Activated T-helper 1 cell treated with anti-CD3 and anti-CD28 coated beads, Interleukin-12 subunit alpha, Interleukin-12 subunit beta, Interleukin-2, Interleukin-4 antibody, amounts not matched to agents 30 ng/mL and 10 ng/mL and 1 ng/mL, durations not matched to agents 14 hours and 24 hours and 36 hours (primary cell): ENCODE measurements around the gene TAS2R40. TPM values are rescaled to one million over a fixed set of nuclear protein-coding genes. Genes with fewer than 3 reads are reported as not detected.

Experiments used
- DNase-seq: peaks from one replicate; pipeline ENCODE4 v3.0.0; 2021; ENCODE audit warnings: low spot score
- H3K27ac Mint-ChIP-seq: one replicate; pipeline ENCODE4 v1.8.0; 2021; ENCODE audit warnings: mild to moderate bottlenecking, mixed read lengths
- H3K27me3 Mint-ChIP-seq: one replicate; pipeline ENCODE4 v1.8.0; 2022; ENCODE audit warnings: mild to moderate bottlenecking, moderate library complexity, mixed read lengths; ENCODE audit not compliant: insufficient read depth
- H3K36me3 Mint-ChIP-seq: one replicate; pipeline ENCODE4 v1.8.0; 2021; ENCODE audit warnings: low read depth, mixed read lengths
- H3K4me1 Mint-ChIP-seq: one replicate; pipeline ENCODE4 v1.8.0; 2021; ENCODE audit warnings: low read depth, mixed read lengths
- H3K4me3 Mint-ChIP-seq: one replicate; pipeline ENCODE4 v1.8.0; 2021; ENCODE audit warnings: mild to moderate bottlenecking, moderate library complexity, mixed read lengths
- H3K9me3 Mint-ChIP-seq: one replicate; pipeline ENCODE4 v1.8.0; 2021; ENCODE audit warnings: mixed read lengths
- intact Hi-C: fragments of 100-400 bp; cut with micrococcal nuclease; formaldehyde crosslinking; loops from one replicate; pipeline ENCODE4 v1.15.1; 2024
- total RNA-seq: library from RNA; stranded (reverse); gene quantifications from 2 replicates; pipeline ENCODE4 v1.2.3, GENCODE V29; 2022

Gene TAS2R40
- total RNA-seq, 1 donor from 2014 or later = not detected

DNA sequence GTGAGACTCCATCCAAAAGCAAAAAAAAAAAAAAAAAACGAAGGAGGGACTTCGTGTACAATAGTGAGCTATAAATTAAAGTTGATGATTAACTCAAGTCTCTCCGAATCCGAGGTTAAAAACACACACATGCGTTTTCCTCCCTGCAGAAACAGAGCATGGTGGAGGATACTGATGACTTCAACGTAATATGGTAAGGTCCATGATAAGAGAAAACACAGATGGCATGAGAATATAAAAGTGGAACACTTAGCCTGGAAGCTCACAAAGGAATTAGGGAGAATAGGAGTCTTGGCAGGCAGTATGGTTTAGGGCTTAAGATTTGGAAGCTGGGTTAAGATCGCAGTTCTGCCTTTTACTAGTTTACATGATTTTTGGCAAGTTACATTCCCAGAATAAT is 21.3 kb downstream of the TAS2R40 start:
- no peak overlapping the region for H3K27ac Mint-ChIP-seq
- no peaks in the 10 kb centered on the region for H3K27me3 Mint-ChIP-seq
- no peak overlapping the region for H3K4me3 Mint-ChIP-seq
- no peak for DNase-seq
- H3K9me3 Mint-ChIP-seq = peaks cover 9% of the 10 kb centered on the region
- peaks cover 8% of the 10 kb centered on the region for H3K36me3 Mint-ChIP-seq
- H3K4me1 Mint-ChIP-seq = peaks cover 77% of the 10 kb centered on the region
- intact Hi-C loops = no loop called here

DNA sequence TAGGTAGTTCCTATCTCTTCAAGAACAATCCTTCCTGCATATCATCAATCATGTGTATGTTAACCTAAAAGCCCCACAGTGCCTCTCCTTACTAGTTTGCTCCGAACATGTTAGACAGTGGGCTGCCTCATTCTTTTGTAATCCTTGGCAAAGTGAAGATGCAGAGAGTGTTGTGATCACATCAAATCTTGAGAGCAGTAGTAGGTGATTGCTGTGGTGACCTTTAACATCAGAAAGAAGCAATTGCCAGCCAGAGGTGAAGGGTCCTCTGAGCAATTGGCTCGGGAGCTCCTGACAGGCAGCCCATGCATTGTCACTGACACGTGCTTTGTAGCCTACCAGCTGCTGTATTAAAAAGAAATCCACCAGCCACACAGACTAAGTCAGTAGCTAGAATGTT is 21.8 kb downstream of the TAS2R40 start:
- peaks cover 11% of the 10 kb centered on the region for H3K36me3 Mint-ChIP-seq
- peaks cover 81% of the 10 kb centered on the region for H3K4me1 Mint-ChIP-seq
- no peaks in the 10 kb centered on the region for H3K27me3 Mint-ChIP-seq
- intact Hi-C loops = loop anchor here (2.0 kb wide), 1 partner anchor 15 kb away; no protein-coding TSS in a partner anchor
- peak overlapping the region; percentile 45 for H3K4me3 Mint-ChIP-seq
- DNase-seq = no peak
- H3K9me3 Mint-ChIP-seq = peaks cover 9% of the 10 kb centered on the region
- H3K27ac Mint-ChIP-seq = peak overlapping the region; percentile 68

DNA sequence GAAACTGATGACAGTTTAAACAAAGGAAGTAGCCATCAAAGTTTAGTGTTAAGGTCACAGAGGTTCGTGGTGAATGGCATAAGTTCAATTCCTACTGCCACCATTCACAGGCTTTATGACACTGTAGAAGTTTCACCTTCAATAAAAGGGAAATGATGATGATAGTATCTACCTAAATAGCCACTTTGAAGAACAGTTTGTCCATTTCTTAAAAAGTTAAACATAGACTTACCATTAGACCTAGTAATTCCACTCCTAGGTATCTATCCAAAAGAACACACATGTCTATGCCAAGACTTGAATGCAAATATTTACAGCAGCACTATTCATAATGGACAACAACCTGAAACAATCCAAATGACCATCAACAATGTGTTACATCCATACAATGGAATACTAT is 22.5 kb downstream of the TAS2R40 start:
- H3K9me3 Mint-ChIP-seq = peaks cover 12% of the 10 kb centered on the region
- peaks cover 88% of the 10 kb centered on the region for H3K4me1 Mint-ChIP-seq
- intact Hi-C loops = loop anchor here (2.0 kb wide), 1 partner anchor 14 kb away; no protein-coding TSS in a partner anchor
- H3K27ac Mint-ChIP-seq = peak overlapping the region; percentile 81
- no peaks in the 10 kb centered on the region for H3K27me3 Mint-ChIP-seq
- H3K36me3 Mint-ChIP-seq = peaks cover 17% of the 10 kb centered on the region
- H3K4me3 Mint-ChIP-seq = peak overlapping the region; percentile 31
- no peak for DNase-seq

DNA sequence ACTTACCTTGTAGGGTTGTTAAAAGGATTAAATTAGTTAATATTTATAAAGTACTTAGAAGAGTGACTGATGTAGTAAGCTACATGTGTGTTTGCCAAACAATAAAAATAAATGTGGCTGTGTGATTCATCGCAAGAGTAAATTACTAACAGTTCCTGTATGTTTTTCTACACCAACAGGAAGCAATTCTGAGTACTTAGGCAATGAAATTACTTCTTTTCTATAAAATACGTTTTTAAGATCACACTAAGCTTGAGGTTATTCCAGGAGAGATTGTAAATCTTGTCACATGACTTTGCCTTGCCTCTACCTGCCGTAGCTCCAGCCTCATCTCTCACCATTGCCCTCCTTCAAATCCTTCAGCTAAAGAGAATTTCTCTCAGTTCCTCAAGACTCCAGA is 23.3 kb downstream of the TAS2R40 start:
- peaks cover 22% of the 10 kb centered on the region for H3K36me3 Mint-ChIP-seq
- peak overlapping the region; percentile 37 for H3K4me3 Mint-ChIP-seq
- peaks cover 89% of the 10 kb centered on the region for H3K4me1 Mint-ChIP-seq
- DNase-seq = no peak
- H3K27ac Mint-ChIP-seq = peak overlapping the region; percentile 91
- intact Hi-C loops = loop anchor here (1.0 to 2.0 kb wide), 4 partner anchors 14 to 436 kb away; partner anchors contain the start of gene CASP2
- H3K9me3 Mint-ChIP-seq = peaks cover 18% of the 10 kb centered on the region
- H3K27me3 Mint-ChIP-seq = no peaks in the 10 kb centered on the region

DNA sequence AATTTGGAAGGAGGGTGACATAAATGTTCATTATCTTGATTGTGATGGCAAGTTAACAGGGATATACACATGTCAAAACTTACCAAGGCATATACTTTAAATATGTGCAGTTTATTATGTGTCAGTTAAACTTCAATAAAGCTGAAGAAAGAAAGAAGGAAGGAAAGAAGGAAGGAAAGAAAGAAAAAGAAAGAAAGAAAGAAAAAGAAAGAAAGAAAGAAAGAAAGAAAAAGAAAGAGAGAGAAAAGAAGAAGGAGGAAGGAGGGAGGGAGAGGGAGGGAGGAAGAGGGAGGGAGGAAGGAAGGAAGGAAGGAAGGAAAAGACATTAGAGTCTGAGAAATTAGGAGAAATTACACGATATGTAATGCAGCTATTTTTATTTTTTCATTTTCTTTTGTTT is 25.5 kb downstream of the TAS2R40 start:
- Mint-ChIP-seq H3K4me3 (peak overlapping the region; percentile 45), H3K9me3 (peaks cover 28% of the 10 kb centered on the region), H3K27me3 (no peaks in the 10 kb centered on the region), H3K4me1 (peaks cover 89% of the 10 kb centered on the region), H3K36me3 (peaks cover 28% of the 10 kb centered on the region), H3K27ac (no peak overlapping the region)
- intact Hi-C loops = no loop called here
- DNase-seq = no peak

DNA sequence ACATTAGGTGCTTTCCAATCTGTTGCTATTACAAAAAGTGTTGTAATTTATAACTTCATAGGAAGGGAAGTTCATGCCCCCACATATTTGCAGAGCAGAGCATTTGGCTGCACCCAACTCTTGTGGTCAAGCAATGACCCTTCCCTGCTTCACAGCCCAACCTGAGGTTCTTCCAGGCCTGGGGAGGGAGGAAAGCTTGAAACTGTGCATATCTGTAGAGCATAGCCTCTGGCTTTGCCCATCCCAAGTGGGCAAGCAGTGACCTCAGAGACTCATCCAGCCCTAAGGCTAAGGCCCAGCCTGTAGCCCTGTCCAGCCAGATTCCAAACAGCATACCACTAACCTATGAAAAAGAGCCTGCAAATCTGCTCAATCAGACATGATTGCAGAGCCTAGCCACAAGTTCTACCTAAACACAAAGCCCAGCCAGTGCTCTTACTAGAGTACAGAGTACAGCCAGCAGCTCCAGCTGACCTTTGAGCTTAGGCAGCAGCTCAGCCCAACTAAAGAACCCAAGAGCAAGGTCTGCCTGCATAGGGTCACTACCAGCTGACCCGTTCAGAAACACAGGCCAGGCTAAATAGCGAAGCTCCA is 27.0 kb downstream of the TAS2R40 start:
- no peak overlapping the region for H3K27ac Mint-ChIP-seq
- H3K4me1 Mint-ChIP-seq = peaks cover 90% of the 10 kb centered on the region
- intact Hi-C loops = loop anchor here (1.0 kb wide), 1 partner anchor 9 kb away; no protein-coding TSS in a partner anchor
- H3K36me3 Mint-ChIP-seq = peaks cover 36% of the 10 kb centered on the region
- no peaks in the 10 kb centered on the region for H3K27me3 Mint-ChIP-seq
- H3K9me3 Mint-ChIP-seq = peaks cover 39% of the 10 kb centered on the region
- H3K4me3 Mint-ChIP-seq = peak overlapping the region; percentile 45
- DNase-seq = no peak

DNA sequence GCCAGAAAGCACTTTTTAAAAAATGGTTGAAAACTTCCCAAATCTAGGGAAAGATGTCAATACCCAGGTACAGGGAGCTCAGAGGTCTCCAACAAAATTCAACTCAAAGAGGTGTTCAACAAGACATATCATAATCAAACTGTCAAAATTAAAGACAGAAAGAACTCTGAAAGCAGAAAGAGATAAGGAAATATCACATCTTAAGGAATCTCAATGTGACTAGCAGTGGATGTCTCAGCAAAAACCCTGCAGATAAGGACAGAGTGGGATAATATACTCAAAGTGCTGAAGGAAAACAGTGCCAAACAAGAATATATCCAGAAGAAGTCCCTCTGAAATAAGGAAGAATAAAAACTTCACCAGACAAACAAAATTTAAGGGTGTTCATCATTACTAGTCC is 28.4 kb downstream of the TAS2R40 start:
- no peak for DNase-seq
- peak overlapping the region; percentile 35 for H3K27ac Mint-ChIP-seq
- H3K4me1 Mint-ChIP-seq = peaks cover 88% of the 10 kb centered on the region
- peaks cover 44% of the 10 kb centered on the region for H3K9me3 Mint-ChIP-seq
- no peaks in the 10 kb centered on the region for H3K27me3 Mint-ChIP-seq
- H3K4me3 Mint-ChIP-seq = no peak overlapping the region
- peaks cover 40% of the 10 kb centered on the region for H3K36me3 Mint-ChIP-seq
- intact Hi-C loops = no loop called here

DNA sequence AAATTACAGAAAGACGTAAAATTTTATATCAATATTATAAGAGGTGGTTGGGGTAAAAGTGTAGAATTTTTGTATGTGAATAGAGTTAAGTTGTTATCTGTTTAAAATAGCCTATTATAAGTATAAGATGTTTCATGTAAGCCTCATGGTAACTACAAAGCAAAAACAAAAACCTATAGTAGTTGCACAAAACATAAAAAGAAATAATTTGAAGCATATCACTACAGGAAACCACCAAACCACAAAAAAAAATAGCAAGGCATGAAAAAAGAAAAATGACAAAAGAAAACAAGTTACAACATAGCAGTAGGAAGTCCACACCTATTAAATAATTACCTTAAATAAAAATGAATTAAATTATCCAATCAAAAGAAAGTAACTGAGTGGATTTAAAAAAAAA is 29.0 kb downstream of the TAS2R40 start:
- DNase-seq = no peak

DNA sequence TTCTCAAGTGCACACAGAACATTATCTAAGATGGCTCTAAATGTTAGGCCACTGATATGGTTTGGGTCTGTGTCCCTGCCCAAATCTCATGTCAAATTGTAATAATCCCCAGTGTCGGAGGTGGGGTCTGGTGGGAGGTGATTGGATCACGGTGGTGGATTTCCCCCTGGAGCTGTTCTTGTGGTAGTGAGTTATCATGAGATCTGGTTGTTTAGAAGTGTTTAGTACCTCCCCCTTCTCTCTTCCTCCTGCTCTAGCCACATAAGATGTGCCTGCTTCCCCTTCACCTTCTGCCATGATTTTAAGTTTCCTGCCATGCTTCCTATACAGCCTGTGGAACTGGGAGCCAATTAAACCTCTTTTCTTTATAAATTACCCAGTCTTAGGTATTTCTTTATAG is 30.2 kb downstream of the TAS2R40 start:
- Mint-ChIP-seq H3K27me3 (no peaks in the 10 kb centered on the region), H3K9me3 (peaks cover 38% of the 10 kb centered on the region), H3K27ac (peak overlapping the region; percentile 86), H3K4me1 (peaks cover 87% of the 10 kb centered on the region), H3K4me3 (peak overlapping the region; percentile 20), H3K36me3 (peaks cover 35% of the 10 kb centered on the region)
- intact Hi-C loops = no loop called here
- no peak for DNase-seq

More for the DNA sequence above, 29.0 kb downstream of the TAS2R40 start:
- Mint-ChIP-seq H3K27ac (peak overlapping the region; percentile 86), H3K36me3 (peaks cover 42% of the 10 kb centered on the region), H3K27me3 (no peaks in the 10 kb centered on the region), H3K4me3 (peak overlapping the region; percentile 37), H3K4me1 (peaks cover 88% of the 10 kb centered on the region), H3K9me3 (peaks cover 43% of the 10 kb centered on the region)
- intact Hi-C loops = no loop called here

DNA sequence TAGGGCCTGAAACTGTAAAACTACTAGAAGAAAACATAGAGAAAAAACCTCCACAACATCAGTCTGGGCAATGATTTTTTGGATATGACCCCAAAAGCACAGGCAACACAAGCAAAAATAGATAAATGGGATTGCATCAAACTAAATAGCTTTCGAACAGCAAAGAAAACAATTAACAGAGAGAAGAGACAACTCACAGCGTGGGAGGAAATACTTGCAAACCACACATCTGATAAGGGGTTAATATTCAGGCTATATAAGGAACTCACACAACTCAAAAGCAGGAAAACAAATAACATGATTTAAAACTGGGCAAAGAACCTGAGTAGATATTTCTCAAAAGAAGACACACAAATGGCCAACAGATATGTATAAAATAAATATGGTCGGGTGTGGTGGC is 33.7 kb downstream of the TAS2R40 start:
- Mint-ChIP-seq H3K27ac (peak overlapping the region; percentile 20), H3K9me3 (peaks cover 27% of the 10 kb centered on the region), H3K27me3 (no peaks in the 10 kb centered on the region), H3K4me1 (peaks cover 75% of the 10 kb centered on the region), H3K36me3 (peaks cover 23% of the 10 kb centered on the region), H3K4me3 (no peak overlapping the region)
- intact Hi-C loops = no loop called here
- DNase-seq = no peak

DNA sequence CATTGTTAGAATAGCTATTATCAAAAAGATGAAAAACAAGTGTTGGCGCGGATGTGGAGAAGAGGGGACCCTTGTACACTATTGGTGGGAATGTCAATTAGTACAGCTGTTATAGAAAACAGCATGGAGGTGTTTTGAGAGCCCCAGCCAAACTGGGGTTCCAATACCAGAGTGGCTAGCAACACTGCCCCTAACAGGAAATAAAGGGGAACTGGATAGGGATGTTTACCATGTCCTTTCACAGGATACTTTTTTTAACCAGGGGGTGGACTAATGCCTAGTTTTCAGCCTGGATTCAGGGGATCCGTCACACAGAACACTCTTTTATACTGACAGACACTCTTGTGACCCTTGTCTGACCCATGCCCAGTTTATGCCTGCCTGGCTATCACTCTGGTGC is 34.5 kb downstream of the TAS2R40 start:
- Mint-ChIP-seq H3K4me3 (no peak overlapping the region), H3K9me3 (peaks cover 23% of the 10 kb centered on the region), H3K36me3 (peaks cover 19% of the 10 kb centered on the region), H3K27ac (no peak overlapping the region), H3K27me3 (no peaks in the 10 kb centered on the region), H3K4me1 (peaks cover 68% of the 10 kb centered on the region)
- DNase-seq = no peak
- intact Hi-C loops = no loop called here

DNA sequence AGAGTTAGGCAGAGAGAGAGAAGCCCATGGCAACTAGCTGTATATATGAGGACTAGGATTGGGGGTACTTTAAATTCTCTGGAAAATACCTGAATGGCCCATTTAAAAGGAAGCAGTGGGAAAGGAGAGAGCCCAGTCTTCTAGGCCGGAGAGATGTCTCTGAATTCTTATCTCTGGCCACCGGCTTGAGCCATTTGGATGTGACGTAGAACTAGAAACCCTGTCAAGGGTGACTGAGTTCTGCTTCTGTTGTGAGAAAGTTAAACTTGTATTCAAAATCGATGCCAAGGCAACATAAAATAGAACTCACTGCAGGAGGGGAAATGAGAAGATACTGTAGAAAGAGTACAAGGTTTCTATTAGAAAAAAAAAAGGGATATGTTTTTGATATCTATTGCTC is 35.1 kb downstream of the TAS2R40 start:
- peaks cover 66% of the 10 kb centered on the region for H3K4me1 Mint-ChIP-seq
- intact Hi-C loops = no loop called here

DNA sequence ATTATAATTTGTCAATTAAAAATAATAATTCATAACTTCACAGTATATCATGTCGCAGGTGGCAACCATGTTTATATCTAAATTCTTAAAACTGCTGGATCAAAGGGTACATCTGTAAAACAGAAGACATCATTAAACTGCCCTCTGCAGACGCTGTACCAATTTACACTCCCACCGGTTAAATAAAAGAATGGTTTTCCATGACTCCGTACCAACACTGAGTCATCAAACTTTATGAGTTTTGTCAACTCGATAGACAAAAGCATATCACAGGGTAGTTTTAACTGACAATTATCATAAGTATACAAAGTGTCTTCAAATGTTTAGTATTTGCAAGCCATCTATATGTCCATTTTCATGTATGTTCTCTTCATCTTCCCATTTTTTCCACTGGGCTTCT is 35.7 kb downstream of the TAS2R40 start:
- intact Hi-C loops = no loop called here
- peaks cover 17% of the 10 kb centered on the region for H3K9me3 Mint-ChIP-seq
- H3K27me3 Mint-ChIP-seq = no peaks in the 10 kb centered on the region
- no peak for DNase-seq
- peaks cover 64% of the 10 kb centered on the region for H3K4me1 Mint-ChIP-seq
- H3K36me3 Mint-ChIP-seq = peaks cover 18% of the 10 kb centered on the region
- no peak overlapping the region for H3K27ac Mint-ChIP-seq
- H3K4me3 Mint-ChIP-seq = no peak overlapping the region

More for the DNA sequence above, 35.1 kb downstream of the TAS2R40 start:
- Mint-ChIP-seq H3K9me3 (peaks cover 23% of the 10 kb centered on the region), H3K4me3 (no peak overlapping the region), H3K27ac (peak overlapping the region; percentile 28), H3K36me3 (peaks cover 20% of the 10 kb centered on the region), H3K27me3 (no peaks in the 10 kb centered on the region)
- no peak for DNase-seq
